HG03103 (cell line): ENCODE measurements around the gene RAB40C.
"Not testable (repeated sequence)": the region's sequence is repeated elsewhere in the genome, so short reads cannot be mapped to it uniquely, and the experiment has no call there.

Experiments
- ATAC-seq: cut with Tn5 transposase; IDR thresholded peaks from one replicate; pipeline ENCODE4 v1.9.1; 2021; ENCODE audit warnings: low read depth; ENCODE audit not compliant: unreplicated experiment

The RAB40C gene

DNA sequence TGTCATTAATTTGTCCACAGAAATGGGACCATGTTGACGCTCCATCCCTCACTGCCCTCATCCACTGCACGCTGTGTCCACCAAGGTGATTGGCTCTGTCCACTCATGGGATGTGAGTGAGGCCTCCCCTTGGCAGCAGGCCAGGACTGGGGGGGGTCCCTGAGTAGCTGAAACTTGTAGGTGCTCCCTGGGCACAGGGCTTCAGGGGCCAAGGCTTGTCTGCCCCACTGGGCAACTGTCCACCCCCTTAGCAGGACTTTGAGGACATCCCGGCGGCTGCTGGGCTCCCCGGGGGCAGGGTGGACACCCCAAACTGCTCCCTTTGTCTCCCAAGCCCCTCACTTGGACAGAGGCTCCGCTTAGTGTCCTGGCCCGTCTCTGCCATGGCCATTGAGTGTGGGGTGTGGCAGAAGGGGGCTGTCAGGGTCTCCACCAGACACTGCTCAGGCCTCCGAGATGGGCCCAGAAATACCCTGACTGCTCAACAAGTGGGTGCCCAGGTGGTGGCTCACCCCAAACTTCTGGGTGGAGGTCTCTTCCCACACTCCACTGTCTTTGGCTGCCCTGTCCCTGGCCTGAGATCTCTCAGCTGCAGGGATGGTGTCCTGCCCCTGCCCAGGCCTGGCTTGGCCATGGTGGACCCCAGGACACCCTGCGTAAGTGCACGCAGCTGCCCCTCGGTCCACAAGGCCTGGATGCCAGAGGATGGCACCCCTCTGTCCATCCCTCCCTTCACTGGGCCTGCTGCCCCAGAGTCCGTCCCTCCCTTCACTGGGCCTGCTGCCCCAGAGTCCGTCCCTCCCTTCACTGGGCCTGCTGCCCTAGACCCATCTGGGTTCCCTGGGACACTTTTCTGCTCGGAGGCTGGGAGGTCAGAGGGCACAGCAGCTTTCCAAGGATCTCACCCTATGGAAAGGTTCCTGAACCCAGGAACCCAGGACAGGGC is 2.9 kb upstream of the RAB40C start:
- no peak for ATAC-seq

DNA sequence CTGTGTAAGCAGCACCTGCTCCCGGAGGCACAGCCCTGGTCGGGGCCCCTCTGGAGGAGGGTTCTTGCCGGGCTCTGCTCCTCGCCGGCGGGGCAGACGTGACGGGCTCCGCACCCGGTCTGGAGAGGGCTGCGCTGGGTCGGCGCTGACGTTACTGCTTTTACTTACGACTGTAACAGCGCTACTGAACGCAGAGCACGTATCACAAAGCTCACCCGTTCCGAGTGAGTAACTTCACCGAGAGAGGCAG is 1.3 kb upstream of the RAB40C start:
- peak; percentile 2 for ATAC-seq

DNA sequence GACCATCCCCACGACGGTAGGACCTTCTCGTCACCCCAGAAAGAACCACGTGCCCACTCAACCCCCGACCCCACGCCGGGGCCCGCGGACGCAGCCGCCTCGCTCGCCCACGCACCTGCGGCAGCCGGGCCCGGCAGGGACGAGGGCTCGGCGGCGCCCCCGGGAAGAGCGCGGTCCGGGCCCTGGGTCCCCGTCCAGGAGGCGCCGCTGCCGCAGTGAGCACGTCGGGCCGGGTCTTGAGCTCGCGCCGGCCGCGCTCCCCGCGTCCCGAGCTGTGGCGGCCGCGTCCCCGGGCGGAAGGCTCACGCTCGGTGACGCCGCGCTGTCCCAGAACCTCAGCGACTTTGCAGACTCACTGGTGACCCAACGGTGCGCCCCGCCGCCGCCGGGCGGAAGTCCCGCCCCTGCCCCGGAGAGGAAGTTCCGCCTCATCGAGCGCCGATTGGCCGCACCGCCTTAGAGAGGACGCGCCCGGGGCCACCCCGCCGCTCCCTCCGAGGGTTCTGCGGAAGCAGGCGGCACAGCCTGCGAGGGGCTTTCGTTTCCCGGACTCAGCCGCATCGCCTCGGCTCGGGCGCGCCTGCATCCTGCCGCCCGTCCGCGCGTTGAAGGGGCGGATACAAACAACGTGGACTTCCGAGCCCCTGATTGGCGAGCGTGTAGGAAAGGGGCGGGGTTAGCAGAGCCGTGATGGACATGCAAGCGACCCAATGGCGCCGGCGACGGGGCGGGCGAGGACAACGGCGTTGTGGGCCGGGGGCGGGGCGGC is 793 bp upstream of the RAB40C start:
- ATAC-seq, result peak; percentile 54

DNA sequence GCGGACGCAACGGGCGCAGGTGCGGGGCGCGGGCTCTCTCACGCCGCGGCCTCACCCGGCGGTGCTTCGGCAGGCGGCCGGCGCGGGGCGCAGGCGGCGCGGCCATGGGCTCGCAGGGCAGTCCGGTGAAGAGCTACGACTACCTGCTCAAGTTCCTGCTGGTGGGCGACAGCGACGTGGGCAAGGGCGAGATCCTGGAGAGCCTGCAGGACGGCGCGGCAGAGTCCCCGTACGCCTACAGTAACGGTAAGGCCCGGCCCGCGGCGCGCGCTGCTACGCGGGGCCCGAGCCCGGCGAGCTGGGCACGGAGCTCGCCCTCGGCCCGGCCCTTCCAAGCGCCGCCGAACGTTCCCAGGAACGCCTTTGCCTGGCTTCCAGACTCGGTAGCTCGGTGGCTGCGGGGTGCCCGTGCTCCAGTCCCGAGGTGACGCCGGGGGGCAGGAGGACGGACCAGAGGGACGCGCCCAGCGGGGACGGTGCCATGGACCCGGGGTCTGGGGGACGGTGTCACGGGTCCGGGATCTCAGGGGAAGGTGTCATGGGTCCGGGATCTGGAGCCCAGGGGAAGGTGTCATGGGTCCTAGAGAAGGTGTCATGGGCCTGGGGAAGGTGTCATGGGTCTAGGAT is 435 bp downstream of the RAB40C start:
- ATAC-seq, result no peak

DNA sequence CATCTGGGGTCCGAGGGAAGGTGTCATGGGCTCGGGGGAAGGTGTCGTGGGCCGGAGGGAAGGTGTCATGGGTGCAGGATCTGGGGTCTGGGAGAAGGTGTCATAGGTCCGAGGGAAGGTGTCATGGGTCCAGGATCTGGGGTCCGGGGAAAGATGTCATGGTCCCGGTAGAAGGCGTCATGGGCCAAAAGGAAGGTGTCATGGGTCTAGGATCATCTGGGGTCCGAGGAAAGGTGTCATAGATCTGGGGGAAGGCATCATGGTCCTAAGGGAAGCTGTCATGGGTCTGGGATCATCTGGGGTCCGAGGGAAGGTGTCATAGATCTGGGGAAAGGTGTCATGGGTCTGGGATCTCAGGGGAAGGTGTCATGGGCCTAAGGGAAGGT is 942 bp downstream of the RAB40C start:
- no peak for ATAC-seq

DNA sequence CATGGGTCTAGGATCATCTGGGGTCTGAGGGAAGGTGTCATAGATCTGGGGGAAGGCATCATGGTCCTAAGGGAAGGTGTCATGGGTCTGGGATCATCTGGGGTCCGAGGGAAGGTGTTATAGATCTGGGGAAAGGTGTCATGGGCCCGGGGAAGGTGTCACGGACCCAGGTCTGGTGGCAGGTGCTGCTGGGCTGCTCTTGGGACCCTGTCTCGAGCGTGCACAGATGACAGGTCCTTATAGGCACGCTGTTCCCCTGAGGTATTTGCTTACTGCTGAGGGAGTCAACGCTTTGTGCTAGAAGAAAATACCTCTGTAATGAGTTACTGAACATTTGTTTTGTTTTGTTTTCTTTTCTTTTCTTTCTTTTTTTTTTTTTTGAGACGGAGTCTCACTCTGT is 1.4 kb downstream of the RAB40C start:
- ATAC-seq, result no peak

DNA sequence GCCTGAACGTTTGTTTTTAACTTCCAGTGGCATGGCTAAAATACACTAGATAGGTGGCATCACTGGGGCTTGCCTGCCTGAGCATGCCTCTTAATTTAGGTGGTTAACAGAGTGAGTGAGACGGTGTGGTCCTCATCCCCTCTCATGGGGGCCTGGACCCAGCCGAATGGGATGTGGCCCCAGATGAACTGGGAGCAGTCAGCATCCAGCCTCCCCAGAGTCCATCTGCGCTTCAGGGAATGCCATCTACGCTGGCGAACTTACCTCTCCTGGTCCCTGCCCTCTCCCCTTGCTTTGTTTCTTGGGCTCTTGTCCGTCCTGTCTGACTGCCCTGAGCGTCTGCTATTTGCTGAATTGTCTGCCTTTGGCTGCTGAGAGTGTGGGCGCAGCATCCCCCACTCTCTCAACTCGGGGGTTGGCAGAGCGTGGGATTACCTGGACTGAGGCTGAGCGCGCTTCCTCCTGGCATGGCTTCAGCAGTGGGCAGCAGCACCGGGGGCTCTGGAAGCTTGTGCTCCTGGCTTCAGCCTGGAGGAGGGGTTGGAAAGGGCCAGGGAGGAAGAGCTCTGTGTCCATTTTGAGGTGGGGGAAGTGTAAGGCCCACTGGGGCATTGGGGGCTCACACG is 2.1 kb downstream of the RAB40C start:
- no peak for ATAC-seq

DNA sequence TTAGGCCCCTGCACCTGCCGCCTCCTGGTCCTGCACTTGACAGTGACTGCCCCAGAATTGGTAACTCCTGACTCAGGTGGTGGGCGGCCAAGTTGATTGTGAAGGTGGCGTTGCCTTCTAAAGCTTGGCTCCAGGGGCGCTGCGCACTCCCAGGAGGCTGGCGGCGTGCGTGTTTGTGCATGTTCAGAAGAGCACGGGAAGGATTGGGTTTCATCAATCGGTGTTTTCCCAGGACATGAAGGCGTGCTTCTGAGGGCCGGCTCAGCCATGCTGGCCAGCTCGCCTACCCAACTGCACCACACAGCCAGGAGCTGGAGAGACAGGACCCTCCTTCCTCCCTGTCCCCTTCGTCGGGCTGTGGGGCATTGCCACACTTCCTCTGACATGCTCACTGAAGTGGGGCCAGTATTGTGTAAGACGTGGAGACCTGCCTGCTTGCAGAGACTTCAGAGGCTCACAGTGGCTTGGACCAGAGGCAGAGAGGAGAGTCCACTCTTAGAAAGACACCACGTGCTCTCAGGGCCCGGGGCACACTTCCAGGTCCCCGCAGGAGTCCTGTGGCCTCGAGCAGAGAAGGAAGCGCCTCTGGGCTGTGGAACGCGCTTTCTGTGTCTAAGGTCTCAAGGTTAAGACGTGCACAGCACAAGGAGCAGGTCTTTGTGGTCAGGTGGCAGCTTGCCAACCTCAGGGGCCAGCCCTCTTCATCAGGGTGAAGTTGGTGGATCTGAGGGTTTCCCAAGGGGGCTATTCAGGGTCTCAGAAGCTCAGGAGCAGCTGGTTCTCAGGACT is 2.8 kb downstream of the RAB40C start:
- ATAC-seq, result no peak

DNA sequence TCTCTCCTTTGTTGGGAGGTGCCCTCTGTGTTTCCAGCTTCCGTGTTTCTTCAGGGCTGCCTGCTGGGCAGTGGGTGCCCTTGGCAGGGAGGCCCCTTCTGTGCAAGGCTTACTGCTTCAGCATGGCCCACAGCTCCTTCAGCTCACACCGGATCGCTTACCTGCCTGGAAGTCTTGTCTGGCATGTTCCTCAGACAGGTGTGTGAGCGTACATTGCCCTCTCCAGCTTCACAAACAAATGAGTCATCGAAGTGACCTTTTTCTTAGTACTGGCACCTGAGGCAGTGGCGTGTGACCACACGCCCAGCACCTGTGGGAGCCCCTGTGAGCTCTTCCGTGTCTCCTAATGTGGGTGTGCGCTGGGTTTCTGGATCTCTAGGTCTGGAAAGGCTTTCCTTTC is 3.5 kb downstream of the RAB40C start:
- ATAC-seq, result no peak

DNA sequence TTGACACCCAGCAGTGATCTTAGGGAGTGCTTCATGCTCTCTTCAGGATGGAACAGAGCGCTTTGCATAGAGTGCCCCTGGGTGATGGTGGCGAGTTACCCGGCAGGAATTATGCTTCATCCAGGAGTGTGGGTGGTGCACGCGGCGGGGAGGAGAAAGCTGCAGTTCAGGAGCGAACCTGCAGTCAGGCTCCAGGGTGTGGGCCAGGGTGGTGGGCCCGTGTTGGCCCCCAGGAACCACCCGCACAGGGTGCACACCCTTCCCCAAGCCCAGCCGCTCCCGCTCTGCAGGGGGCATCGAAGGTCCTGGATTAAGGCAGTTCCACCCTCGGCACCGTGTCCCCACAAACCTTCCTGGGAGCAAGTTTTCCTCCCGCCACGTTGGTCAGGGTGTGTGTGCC is 3.9 kb downstream of the RAB40C start:
- ATAC-seq, result no peak

DNA sequence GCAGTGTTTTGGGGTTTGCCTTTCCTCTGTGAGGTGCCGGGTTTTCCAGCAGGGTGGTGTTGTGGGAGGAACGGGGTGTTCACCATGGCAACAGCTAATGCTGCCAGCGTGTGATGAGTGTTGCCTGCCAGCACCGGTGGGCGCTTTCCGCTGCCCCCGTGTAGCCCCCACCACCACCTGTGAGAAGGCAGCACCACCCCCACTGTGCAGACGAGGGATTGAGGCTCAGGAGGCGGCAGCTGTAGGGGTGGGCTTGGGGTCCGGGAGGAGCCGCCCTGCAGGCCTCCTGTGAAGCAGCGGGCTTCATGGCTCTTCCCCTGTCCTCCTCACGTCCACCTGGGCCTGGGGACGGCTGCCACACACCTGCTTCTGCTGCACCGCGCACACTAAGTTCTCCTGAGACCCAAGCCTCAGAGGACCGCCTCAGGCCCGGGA is 5.2 kb downstream of the RAB40C start:
- ATAC-seq, result no peak

DNA sequence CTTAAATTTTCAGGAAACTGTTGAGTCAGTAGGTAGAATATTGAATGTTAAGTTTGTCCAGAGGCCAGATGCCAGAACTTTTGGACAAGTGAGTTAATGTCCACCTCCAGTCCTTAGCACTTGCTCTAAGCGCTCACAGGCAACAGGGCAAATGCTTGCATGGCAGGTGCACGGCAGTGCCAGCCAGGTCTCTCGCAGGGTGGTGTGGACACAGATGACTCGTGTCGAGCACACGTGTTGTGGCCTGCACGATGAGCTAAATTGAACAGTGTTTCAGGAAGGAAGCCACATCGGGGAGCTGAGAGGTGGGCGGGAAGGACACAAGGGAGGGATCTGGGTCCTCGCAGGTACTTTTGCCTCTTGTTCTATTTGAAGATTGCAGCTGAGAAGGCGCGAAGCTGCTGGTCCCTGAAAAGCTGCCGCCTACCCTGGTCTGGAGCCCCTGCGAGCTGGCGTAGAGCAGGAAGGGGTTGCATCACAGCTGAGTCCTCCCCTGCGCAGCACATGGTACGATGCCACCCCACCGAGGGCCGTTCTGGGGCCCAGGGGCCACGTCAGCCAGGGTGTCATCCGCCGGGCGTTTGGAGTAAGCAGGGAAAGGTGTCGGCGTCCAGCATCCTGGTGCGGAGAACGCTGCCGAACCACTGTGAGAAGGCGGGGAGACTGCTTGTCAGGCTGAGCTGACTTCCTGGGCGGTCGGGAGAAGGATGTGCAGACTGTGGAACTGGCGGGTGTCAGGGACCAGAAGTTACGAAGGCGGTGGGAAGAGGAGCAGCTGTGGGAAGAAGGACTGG is 6.3 kb downstream of the RAB40C start:
- ATAC-seq, result no peak

DNA sequence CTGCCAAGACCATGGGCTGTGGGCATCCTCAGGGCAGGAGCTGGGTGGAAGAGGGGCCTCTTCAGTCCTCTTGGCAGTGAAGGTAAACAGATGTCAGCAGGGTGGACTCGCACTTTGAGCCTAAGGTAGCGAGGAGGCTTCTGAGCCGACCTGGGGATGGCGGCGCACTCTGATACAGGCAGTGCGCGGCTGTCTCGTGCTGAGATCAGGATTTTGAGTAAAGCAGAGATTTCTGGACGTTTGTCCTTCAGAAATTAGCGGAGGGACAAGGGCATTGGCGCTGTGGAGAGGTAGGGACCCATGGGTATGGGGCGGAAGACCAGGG is 6.8 kb downstream of the RAB40C start:
- no peak for ATAC-seq

DNA sequence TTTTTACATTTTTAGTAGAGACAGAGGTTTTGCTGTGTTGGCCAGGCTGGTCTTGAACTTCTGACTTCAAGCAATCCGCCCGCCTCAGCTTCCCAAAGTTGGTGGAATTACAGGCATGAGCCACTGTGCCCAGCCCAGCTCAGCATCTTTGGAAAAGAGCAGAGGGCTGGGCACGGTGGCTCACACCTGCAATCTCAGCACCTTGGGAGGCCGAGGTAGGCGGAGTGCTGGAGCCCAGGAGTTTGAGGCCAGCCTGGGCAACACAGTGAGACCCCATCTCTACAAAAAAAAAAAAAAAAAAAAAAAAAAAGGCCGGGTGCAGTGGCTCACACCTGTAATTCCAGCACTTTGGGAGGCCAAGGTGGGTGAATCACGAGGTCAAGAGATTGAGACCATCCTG is 7.8 kb downstream of the RAB40C start:
- ATAC-seq, result not testable (repeated sequence)

DNA sequence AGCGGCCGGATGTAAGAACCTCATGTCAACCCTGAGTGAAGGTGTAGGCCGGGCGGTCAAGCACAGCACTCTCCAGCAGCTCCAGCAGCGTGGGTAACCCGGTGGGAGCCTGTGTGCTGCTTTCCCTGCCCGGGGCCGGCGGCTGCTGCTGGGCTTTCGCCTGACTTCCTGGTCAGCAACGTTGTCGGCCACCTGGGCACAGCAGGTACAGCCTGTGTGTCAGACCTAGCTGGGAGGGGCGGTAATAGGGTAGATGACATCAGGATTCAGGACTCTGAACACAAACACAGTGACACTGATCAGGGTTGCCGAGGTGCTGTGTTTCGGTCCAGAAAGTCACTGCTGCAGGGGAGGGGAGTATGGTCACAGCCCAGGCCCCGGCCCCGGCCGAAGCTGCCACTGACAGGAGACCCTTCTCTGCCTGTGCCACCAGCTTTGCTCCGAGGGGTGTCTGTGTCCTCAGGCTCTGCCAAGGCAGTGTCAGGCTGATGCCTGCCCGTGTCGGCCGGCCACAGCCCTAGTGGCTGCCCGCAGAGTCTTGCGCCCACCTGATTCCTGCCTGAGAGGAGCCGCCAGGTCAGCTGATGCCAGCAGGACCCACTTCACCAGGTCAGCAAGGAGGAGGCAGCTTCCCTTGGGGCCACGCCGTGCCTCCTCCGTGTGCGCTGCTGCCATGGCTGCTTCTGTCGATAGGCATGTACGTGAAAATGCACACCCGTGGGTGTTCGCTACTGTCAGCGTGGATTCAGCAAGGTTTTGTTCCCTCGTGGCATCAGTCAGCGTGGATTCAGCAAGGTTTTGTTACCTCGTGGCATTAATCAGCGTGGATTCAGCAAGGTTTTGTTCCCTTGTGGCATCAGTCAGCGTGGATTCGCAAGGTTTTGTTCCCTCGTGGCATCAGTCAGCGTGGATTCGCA is 9.2 kb downstream of the RAB40C start:
- ATAC-seq, result no peak

DNA sequence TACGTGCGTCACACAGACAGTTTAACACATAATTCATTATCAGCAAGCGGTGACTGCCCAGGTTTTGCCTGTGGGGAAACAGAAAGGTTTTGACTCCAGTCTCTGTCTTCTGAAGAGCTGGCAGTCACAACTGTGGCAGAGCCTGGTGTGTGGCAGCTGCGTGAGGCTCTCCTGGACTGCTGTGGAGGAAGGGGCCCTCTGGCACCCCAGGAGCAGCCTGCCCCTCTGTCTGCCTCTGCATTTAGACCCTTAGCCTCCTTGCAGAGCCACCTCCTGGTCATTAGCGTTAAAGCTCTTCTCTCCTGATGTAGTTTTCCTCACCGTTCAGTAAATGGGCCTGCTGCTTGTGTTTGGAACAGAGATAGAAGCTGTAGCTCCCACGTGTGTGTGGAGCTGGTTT is 10.9 kb downstream of the RAB40C start:
- ATAC-seq, result no peak

DNA sequence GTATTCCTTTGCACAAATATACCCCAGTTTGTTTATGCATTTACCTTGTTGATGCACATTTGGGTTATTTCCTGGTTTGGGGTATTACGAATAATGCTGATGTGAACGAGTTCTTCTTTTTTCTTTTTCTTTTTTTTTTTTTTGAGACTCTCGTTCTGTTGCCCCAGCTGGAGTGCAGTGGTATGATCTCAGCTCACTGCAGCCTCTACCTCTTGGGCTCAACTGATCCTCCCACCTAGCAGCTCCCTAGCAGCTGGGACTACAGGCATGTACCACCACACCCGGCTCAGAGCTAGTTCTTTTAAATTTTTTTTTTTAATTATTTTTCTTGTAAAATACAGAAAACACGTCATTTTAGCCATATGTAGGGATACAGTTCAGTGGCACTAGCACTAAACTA is 14.1 kb downstream of the RAB40C start:
- no peak for ATAC-seq

DNA sequence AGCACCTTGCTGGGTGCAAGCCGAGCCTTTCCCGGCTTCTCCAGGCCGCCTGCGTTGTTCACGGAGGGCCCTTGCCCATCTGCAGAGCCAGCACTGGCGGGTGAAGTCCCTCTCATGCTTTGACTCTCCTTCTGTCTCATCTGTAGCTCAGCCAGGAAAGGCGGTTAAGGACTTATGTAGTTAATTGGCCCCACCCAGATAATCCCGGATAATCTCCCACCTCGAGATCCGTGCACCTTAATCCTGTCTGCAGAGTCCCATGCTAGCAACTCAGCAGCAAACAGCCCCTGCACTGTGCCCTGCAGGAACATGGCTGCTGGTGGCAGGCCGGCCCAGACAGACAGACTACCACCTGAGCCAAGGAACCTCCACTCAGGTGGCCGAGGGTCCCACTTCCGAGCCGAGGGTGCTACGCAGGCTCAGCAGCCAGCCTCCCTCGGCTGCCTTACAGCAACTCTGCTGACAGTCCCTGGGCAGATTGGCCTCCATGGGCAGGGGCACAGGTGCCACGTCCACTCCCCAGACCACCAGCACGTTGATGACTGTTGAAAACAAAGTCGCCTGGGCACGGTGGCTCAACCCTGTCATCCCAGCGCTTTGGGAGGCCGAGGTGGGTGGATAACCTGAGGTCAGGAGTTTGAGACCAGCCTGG is 16.9 kb downstream of the RAB40C start:
- no peak for ATAC-seq
